Hematopoietic multipotent progenitor cell treated with erythropoietin and hydrocortisone succinate and interleukin-3 and kit ligand, for 4 days (in vitro differentiated cells): ENCODE results near the gene TYW1.
A peak's percentile ranks its signal among the peaks of the same experiment; 100 is the strongest.
"Not testable (repeated sequence)": the region's sequence is repeated elsewhere in the genome, so short reads cannot be mapped to it uniquely, and the experiment has no call there.

ENCODE experiments used
- DNase-seq: peaks from one replicate; pipeline ENCODE4 v3.0.0-alpha.2; 2015

TYW1 gene

DNA sequence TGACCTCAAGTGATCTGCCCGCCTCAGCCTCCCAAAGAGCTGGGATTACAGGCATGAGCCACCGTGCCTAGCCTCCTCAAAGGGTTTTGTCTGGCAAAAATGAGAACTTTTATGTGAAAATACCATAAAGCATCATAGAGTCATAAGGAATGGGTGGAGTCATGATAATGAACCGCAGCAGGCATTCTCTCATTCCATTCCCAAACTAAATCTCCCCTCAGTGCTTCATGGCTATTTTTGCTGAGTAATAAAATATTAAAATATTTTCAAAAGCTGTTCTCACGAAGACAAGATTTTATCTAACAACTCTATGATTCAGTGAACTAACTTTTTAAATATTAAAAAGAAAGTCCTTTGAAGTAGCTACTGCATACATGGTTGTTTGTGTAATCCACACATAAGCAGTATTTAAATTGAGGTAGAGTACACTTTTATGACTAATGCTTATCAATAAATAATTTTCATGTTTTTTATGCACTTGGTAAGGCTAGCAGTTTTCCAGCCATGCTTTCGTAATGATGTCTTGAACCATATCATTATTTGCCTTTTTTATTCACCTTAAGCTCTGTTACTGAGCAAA, 195.6 kb downstream of the TYW1 start:
- DNase-seq, result not testable (repeated sequence)

DNA sequence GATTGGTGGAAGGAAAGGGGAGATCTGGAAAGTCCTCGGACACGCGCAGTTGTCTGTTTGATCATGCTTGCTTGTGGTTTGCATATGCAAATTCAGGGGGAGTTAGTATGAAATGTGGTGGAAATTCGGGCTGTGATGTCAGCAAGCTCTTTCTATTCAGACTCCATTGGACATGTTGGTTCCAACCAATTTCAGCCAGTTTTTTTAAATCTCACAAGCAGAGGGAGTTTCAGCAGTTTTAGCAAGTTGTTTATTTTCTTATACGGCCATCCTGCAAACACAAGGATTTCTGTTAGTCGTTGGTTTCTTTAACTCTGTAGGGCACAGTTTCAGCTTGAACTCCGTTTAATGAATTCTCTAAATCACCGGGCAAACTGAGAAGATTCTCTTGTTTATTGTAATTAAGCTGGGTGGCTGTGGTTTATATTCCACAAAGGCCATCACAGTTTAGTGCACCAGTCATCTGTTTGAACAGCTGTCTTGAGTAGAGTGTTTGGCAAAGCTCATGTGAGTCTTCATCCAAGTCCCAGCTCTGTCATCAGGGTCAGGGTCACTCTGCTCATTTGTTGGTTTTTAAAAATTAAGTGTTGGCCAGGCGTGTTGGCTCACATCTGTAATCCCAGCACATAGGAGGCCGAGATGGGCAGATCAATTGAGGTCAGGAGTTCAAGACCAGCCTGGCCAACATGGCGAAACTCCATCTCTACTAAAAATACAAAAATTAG, 196.4 kb downstream of the TYW1 start:
- not testable (repeated sequence) for DNase-seq

DNA sequence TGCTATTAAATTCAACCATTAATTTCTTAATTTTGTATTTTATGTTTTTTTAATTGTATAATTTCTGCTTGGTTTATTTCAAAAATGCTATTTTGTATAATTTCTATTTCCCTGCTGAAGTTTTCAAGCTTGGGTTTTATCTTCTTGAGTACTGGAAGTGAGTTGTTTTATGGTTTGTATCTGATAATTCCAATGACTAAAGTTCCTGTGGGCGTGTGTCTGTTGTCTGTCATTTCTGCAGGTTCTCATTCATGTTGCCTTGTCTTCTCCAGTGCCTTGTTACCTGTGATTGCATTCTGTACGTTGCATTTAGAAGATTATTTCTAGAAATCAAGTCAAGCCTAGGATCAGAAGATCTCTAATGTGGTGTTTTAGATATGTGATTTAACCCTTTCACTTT, 199.5 kb downstream of the TYW1 start:
- not testable (repeated sequence) for DNase-seq

DNA sequence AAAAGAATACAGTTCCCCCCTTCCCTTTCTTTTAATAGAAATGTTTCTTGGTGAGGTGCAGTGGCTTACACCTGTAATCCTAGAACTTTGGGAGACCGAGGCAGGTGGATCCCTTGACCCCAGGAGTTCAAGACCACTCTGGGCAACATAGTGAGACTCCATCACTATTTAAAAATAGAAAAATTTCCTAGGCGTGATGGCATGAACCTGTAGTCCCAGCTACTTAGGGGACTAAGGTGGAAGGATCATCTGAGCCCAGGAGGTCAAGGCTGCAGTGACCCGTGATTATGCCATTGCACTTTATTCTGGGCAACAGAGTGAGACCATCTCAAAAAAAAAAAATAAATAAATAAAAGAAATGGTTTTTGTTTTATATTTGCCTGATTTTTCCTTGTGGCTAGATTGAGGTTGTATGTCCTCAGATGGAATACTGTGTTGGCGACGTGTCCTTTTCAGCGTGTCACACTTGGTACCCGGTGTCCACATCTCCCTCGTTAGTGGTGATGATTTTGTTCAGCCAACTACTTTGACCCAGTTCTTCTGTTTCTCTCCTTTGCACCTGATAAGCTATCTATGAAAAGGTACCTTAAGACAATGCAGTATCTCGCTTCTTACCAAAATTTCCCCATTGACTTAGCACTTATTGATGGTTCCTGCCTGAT, 202.4 kb downstream of the TYW1 start:
- not testable (repeated sequence) for DNase-seq

DNA sequence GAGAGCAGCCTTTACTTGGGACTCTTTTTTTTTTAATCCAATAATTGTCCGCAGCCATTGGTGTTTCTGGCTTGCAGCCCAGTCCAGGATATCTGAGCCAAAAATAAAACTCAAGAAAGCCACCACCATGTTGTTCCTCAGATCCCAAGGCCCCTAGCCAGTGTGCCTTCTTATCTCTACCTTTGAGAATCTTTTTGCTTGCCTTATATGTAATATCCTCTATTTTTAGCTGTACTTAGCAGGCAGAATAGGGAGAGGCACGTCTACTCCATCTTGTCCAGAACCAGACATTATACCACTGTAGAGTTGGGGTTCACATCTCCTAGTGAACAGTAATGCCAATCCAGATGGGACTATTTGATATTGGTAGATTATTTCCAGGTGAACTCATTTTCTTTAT, 209.1 kb downstream of the TYW1 start:
- not testable (repeated sequence) for DNase-seq

DNA sequence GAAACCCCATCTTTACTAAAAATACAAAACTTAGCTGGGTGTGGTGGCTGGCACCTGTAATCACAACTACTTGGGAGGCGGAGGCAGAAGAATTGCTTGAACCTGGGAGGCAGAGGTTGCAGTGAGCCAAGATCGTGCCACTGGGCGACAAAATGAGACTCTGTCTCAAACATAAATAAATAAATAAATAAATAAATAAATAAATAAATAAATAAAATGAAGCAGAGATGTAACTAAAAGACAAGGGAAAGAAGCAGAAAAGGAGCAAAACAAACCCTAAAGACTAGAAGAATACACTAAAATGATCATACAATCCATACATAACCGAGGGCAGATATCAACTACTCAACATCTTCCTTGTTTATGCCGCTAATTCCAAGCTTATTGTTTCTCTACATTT, 209.8 kb downstream of the TYW1 start:
- no peak for DNase-seq

DNA sequence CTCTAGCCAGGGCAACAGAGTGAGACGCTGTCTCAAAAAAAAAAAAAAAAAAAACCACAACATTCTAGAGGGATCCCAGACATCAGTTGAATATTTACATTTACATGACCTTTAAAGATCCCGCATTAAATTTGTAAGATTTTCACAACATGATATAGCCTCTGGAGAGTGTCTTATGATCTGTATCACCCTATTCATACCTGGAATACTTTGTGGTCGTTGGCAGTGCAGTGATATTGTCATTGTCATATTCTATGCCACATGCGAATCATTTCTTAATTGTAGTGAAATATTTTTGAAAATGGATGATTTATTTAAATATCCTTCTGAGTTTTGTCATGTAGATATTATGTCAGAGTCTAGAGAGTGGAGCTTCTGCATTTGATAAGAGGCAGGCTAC, 212.0 kb downstream of the TYW1 start:
- DNase-seq, result not testable (repeated sequence)

DNA sequence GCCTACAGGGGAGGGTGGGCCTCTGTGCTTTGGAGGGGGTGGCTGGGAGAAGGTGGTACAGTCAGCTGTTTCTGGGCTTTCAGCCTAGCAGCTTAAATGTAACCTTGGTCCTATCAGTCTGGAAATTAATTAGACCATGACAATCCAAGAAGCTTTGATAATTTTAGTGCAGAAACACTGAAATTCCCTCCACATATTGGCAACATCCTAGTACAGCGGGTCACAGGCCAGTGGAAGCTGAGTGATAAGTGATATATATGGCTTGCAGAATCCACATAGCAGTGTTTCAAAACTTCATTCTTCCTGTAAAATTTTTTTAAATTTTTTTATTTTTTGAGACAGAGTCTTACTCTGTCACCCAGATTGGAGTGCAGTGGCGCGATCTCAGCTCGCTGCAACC, 212.6 kb downstream of the TYW1 start:
- no peak for DNase-seq

DNA sequence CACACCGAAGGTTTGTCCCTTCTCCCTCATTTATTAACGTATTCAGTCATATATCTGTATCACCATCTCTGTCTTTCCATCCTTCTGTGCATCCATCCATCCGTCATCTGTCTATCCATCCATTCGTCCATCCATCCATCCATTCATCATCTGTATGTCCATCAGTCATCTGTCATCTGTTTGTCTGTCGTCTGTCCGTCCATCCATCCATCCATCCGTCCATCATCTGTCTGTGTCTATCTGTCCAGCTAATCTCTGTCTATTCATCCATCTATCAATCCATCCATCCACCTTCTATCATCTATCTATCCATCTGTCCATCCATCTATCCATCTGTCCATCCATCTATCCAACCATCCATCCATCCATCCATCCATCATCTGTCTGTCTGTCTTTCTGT, 213.9 kb downstream of the TYW1 start:
- DNase-seq, result no peak

DNA sequence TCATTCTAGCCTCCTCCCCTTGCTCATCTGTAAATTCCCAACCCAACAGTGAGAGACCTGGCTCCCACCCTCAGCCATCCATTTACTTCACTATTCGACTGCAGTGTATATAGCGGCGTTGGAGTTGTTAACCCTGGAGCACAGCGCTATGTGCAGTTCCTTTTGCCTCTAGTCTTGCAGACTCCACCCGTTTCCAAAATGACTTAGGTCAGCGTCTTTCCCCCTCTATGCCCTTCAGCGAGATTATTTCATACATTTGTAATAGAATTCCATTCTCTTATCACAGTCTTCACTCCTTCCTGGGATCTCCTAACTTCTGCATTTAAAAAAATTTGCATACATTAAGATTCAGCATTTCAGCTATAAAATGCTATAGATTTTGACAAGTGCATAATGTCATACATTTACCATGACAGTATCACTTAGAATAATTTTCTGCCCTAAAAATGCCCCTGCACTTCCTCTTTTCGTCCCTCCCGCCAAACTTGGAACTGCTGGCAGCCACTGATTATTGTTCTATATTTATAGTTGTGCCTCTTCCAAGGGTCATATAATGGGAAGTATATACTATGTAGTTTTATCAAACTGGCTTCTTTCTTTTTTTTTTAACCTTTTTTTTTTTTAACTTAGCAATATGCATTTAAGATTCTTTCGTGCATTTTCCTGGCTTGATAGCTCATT, 215.2 kb downstream of the TYW1 start:
- DNase-seq, result peak; percentile 88

DNA sequence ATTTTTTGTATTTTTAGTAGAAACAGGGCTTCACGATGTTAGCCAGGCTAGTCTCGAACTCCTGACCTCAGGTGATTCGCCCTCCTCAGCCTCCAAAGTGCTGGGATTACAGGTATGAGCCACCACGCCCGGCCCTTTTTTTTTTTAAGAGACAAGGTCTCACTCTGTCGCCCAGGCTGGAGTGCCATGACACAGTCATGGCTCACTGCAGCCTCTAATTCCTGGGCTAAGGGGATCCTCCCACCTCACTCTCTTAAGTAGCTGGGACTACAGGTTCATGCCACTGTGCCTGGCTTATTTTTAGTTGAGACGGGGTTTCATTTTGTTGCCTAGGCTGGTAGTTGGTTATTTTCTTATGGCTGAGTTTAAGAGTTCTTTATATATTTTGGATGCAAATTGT, 216.4 kb downstream of the TYW1 start:
- DNase-seq, result not testable (repeated sequence)

DNA sequence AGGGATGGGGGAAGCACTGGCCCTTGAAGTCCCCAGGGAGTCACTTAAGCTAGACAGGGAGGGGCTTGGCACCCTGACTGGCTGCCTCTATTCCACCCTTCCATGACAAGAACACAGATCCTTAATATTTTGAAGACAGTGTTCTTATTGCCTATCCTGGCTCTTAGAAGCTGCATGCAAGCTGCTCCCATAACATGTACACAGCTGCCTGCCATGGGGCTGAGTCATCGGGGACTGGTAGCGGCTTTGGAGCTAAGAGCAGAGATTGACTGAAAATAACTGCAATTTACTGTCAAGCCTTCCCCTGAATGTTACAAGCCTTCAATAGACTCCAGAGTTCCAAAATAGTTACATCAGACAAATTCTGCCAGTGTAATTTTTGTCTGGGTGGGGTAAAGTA, 226.9 kb downstream of the TYW1 start:
- DNase-seq, result not testable (repeated sequence)

DNA sequence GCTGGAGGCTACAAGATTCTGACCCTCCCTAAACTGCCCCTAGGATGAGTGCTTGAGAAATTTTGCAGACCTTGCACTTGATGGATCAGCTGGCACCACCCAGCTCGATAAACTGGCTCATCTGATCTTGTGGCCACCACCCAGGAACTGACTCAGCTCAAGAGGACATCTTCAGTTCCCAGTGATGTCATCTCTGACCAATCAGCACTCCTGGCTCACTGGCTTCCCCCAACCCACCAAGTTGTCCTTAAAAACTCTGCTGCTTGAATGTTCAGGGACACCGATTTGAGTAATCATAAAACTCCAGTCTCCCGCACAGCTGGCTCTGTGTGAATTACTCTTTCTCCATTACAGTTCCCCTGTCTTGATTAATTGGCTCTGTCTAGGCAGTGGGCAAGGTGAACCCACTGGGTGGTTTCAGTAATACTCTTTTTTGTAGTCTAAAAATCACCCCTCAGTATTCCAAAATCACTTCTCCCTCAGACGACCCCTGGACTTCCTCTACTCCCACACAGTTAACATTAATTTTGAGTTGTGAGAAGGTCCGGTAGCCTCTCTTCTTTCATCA, 229.8 kb downstream of the TYW1 start:
- DNase-seq, result peak; percentile 66

DNA sequence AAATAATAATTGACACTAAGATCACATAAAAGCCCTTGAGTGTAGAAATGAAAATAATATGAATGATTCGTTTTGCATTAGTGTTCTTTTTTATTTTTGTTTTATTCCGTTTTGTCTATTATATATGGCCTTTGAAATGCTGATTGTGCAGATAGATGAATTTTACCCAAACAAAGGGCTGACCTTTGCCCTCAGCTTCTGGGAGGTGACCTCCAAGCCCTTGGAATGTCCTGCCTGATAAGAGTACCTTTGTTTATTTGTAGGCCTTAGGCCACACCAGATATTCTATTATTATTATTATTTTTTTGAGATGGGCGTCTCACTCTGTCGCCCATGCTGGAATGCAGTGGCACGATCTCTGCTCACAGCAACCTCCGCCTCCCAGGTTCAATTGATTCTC, 230.3 kb downstream of the TYW1 start:
- not testable (repeated sequence) for DNase-seq

DNA sequence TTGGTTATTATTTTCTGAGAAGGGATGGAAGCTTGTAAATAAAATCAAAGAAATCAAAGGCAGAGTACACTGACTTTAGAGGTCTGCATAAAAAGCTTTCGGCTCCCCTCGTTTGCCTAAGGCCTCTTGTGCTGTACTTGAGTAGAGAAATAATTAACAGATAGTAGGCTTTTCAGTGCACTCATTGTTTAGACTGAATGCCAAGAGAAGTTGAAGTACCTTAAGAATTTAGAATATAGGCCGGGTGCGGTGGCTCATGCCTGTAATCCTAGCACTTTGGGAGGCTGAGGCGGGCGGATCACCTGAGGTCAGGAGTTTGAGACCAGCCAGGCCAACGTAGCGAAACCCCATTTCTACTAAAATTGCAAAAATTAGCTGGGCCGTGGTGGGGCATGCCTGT, 232.4 kb downstream of the TYW1 start:
- not testable (repeated sequence) for DNase-seq

DNA sequence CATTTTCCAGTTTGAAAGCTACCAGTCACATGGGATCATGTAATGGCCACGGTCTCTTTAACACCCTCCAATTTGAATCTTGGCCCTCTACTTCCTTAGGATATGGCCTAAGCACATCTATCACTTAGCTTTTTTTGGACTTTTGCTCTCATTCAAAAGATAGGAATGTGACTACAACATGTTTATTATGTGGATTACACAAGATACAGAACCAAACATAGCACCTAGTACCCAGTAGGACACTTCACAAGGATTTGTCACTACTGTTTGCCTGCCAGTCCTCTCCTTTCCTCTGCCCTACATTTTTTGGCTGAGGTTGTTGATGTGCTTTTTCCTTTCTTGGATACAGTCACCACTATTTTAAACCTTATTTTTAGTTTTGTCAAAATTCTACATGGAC, 233.4 kb downstream of the TYW1 start:
- not testable (repeated sequence) for DNase-seq

DNA sequence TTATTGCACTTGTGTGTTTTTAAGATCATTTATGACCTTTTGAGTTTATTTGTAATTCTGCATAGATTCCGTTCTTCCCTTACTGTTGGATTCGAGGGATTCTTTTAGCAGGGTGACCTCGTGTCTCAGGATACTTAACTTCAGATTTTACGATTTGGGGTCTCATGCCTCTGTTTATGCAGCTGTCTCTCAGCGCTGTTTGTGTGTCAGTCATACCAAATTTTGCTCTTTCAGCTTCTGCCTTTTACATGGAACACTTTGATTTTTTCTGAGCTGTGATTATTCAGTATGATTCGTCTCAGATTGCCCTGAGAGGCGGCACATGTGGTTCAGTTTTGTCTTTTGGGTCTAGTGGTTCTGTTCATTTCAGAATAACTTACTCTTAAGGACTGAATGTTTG, 236.9 kb downstream of the TYW1 start:
- DNase-seq, result not testable (repeated sequence)

DNA sequence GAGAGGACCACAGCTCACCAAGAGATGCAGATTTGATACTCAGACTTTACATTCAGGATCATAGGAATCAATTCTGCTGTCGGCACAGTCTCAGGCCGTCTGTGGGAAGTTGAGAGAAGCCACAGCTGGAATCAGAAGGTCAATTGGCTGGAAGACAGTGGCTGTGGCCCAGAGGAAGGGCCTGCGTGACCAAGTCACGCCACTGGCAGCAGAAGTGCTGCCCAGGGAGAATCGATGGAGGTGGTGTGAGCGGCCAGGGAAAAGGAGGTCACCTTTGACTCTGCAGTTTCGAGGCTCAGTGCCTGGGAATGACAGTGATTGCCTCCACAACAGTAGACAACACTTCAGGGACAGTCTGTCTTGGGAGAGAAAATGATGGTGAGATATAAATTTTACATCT, 239.6 kb downstream of the TYW1 start:
- DNase-seq, result not testable (repeated sequence)

DNA sequence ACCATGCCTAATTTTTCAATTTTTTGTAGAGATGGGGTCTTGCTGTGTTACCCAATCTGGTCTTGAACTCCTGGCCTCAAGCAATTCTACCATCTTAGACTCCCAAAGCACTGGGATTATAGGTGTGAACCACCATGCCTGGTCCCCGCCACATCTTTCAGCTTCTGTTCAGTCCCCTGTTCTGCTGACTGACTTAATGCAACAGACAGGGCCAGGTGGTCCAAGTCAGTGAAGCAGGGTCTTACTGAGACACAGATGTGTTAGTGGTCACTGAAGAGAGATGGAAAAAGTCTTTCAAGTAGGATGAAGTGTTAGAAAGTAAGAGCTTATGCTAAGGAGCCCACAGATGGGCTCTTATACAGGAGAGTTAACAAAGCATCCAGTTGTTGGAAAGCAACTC, 246.2 kb downstream of the TYW1 start:
- not testable (repeated sequence) for DNase-seq

DNA sequence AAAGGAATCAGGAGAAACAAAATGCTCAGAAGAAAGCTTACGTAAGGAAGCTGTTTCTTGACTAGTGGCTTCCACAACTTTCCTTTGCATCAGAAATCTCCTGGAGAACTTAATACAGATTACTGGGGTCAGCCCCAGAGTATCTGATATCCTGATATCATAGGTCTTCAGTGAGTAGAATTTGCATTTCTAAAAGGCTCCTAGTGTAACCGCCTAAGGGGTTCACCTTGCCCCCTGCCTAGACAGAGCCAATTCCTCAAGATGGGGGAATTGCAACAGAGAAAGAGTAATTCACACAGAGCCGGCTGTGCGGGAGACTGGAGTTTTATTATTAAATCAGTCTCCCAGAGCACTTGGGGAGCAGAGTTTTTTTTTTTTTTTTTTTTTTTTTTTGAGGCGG, 251.7 kb downstream of the TYW1 start:
- DNase-seq, result not testable (repeated sequence)

DNA sequence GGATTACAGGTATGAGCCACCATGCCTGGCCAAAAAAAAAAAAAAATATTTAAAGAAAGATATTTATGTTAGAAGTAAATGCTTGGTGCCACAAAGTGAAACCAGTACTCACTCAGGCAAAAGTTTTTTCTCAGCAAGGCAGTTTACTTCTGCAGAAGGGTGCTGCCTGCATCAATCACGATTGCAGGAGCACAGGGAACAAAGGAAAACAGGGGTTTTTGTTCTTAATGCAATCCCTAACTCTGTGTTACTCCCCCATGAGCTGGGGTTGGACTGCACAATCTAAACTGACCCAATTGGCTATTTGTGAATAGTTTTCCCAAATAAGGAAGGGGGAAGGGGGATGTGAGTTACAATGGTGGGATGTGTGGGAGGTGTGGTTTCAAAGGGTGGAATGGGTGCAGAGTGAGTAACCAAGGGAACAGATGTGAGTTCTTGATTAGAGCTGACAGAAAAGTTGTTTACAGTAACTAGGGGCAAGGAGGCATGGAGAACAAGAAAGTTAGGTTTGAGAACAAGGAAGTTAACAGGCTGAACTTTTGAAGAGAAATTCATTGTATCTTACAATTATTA, 255.4 kb downstream of the TYW1 start:
- peak; percentile 20 for DNase-seq

DNA sequence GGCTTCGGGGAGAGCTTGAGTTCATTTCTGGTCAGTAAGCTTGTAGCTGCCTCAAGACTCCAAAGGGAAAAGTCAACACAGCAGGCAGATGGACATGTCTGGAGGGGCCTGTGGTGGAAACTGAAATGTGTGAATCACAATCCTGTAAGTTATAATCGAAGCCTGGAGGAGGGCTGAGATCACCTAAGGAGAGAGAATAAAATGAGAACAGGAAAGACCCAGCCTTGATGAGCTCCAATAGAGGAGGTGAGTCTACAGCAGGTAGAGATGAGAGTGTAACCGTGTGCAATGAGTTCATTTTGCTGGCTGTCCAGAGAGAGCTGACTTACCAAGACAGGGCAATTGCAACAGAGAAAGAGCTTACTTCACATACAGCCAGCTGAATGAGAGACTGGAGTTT, 258.4 kb downstream of the TYW1 start:
- not testable (repeated sequence) for DNase-seq

DNA sequence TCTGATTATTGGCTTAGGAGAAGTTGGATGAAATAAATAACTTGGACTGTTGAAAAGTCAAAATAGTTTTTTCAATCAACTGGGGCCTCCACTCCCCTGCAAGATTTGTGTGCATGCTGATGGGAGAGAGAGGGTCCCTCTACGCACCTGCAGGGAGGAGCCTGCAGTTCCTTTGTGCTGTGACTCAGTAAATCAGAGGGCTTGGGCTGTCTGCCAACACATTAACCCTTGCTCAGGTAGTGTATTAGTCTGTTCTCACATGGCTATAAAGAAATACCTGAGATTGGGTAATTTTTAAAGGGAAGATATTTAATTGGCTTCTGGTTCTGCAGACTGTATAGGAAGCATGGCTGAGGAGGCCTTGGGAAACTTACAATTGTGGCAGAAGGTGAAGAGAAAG, 261.1 kb downstream of the TYW1 start:
- not testable (repeated sequence) for DNase-seq
